AG09309 (cell line): ENCODE data around the gene GRIK4.

Source experiments
- DNase-seq: peaks from one replicate; pipeline ENCODE4 v3.0.0-alpha.2; 2010; ENCODE audit warnings: low read depth
- H3K4me3 ChIP-seq: 2 replicates; pipeline ENCODE4 v1.5.1; 2011; ENCODE audit warnings: mild to moderate bottlenecking, low read depth, low read length, moderate library complexity; ENCODE audit not compliant: control insufficient read depth
- TF ChIP-seq, protein P1 (sequence below): IDR thresholded peaks from 2 replicates; pipeline ENCODE4 v1.5.1; 2011; ENCODE audit warnings: mild to moderate bottlenecking, low read depth, low read length, inconsistent platforms; ENCODE audit not compliant: insufficient read depth, control insufficient read depth; ENCODE audit errors: missing control alignments

Gene GRIK4

DNA sequence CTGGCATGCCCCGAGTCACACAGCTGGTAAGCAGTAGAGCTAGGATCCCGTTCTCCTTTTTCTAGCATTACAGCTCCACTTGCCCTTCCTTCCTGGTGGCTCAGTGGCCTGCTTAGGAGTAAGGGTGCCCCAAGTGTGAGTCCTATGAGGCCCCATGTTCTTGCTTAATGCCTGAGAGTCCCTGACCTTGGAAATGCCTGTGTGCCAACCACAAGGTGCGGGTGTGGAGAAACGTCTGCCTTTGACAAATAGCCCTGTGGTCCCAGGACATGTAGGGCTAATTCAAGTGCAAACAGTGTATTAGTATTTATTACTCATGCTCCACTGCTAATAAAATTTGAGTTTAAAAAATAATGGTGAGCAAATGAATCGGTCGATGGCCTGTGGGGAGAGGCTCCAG, 18.4 kb downstream of the GRIK4 start:
- DNase-seq = no peak
- TF ChIP-seq, protein P1, sequence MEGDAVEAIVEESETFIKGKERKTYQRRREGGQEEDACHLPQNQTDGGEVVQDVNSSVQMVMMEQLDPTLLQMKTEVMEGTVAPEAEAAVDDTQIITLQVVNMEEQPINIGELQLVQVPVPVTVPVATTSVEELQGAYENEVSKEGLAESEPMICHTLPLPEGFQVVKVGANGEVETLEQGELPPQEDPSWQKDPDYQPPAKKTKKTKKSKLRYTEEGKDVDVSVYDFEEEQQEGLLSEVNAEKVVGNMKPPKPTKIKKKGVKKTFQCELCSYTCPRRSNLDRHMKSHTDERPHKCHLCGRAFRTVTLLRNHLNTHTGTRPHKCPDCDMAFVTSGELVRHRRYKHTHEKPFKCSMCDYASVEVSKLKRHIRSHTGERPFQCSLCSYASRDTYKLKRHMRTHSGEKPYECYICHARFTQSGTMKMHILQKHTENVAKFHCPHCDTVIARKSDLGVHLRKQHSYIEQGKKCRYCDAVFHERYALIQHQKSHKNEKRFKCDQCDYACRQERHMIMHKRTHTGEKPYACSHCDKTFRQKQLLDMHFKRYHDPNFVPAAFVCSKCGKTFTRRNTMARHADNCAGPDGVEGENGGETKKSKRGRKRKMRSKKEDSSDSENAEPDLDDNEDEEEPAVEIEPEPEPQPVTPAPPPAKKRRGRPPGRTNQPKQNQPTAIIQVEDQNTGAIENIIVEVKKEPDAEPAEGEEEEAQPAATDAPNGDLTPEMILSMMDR = no peak
- H3K4me3 ChIP-seq = no peak overlapping the region

DNA sequence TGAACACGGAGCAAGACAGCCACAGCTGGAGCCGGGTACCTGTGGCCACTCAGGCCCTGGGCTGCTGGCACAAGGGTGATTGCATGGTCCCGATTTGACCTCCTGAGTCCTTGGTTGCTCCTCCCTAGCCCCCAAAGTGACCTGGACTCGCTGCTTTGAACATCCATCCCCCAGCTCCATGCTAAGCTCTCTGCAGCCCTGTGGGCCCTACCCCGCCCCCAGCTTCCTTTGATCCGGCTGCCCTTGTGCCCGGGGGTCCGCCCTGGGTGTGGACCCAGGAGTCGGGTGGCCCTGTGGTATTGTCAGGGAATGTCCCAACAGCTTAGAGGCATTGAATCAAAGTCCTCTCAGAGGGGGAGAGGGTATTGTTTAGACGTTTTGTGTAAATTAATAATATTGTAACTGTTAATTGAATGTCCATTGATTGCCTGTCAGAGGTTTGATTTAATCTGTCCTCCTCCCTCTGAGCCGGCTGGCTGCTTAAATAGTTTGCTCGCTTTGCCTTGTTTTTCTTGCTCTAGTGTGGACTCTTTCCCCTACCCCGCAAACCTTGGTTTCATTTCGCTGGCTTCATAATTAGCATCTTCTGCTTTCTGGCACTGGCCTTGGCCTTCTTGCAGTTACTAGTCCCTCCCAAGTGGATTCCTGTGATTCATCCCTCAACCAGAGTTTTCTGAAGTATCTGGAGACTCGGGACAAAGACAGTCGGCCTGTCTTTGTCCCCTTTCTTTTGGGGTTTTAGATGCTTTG, 20.7 kb downstream of the GRIK4 start:
- no peak overlapping the region for H3K4me3 ChIP-seq
- TF ChIP-seq, protein P1 = no peak
- DNase-seq = peak; percentile 32

DNA sequence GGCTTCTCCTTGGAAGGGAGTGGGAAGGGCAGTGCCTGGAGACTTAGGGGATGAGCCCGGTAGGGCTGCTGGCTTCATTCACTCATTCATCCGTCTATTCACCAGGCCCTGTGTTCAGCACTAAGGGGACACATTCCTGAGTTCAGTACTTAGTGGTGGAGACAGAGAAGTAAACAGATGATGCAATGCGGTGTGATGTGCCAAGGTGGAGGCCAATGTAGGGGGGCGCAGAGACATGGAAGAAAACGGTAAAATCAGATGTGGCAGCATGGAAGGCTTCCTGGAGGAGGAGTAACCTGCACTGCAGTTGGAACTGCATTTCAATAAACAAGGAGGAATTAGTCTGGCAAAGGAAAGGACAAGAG, 21.3 kb downstream of the GRIK4 start:
- no peak for DNase-seq
- TF ChIP-seq, protein P1 = no peak
- H3K4me3 ChIP-seq = no peak overlapping the region

DNA sequence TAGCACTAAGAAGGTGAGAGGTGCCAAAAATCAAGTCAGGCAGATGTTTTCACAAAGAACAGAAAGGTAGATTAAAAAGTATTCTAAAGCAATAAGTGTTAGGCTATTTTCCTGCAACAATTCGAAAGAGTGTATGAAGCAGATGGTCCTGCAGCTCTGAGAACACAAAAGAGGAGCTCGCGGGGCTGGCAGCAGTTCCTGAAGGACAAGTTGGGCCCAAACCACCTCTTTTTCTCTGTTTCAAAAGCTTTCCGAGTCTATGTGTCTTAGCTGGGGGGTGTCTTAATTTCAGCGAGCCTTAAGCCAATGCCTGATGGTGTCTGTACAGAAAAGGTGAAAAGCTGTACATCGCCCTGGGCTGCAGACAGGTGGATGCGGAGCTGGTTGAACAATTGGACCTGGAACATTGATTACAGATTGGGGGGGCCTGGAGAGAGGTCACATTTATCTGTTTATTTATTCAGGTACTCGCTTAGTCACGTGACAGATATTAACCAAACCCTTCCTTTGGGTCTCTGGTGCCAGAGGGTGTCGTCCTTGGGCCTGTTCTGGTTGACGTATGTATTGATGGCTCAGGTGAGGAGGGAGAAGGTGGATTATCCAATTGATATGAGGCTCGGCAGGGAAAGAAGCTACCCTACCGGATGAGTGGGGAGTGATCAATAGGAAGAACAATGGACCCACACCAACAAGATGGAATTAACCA, 24.7 kb downstream of the GRIK4 start:
- TF ChIP-seq, protein P1 = no peak
- H3K4me3 ChIP-seq = no peak overlapping the region
- no peak for DNase-seq

DNA sequence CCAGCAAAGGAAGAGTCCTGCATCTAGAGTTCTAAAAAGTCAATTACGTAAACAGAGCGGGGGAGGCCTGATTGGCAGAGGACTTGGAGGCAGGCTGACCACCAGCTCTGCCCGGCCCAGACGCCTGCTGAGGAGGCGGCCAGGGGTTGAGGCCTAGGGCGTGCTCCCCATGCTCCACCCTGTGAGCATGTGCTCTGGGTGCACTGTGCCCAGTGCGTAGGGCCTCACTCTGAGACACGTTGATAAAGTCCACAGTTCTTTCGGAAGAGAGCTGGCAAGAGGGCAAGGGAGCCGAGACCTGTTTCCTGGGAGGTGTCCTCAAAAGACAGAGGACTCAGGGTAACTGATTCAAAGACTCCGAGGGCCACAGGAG, 25.2 kb downstream of the GRIK4 start:
- TF ChIP-seq, protein P1 = no peak
- DNase-seq = no peak
- no peak overlapping the region for H3K4me3 ChIP-seq

DNA sequence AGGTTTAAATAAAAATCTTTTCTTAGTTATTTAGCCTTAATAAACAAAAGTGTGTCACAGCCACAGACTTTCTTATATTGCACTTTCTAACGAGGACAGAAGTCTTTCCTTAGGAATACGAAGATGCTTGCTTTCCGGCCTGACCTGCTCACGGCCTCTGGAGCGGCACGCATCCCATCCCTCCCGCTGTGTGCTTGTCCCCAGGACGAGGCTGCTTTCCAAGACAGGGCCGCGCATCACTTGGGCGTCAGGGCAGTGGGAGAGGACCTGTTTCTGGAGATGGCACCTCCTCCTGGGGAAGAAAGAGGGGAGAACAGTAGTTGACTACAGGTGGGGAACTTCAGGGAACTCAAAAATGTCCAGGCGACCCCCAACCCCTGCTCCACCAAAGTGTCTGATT, 26.4 kb downstream of the GRIK4 start:
- TF ChIP-seq, protein P1 = no peak
- DNase-seq = no peak

More for the DNA sequence above, 26.4 kb downstream of the GRIK4 start:
- no peak overlapping the region for H3K4me3 ChIP-seq
